Measurements from ENCODE around the gene LRRC27.

LRRC27 gene

GRCh38 chr10:132369636-132370185, 37.7 kb downstream of the LRRC27 start:
- no peak for TF ChIP-seq CTCF (IDR thresholded peaks at IDR 0.05; ENCODE audit: unreplicated experiment in 3 of 3)
- Mint-ChIP-seq H3K9me3 (no peaks in the 10 kb centered on the region), H3K36me3 (ENCODE audit: low read depth) (peaks cover 44% of the 10 kb centered on the region), H3K27ac (no peak overlapping the region), H3K27me3 (ENCODE audit: low read depth) (peaks cover 4% of the 10 kb centered on the region), H3K4me3 (no peak overlapping the region), H3K4me1 (no peaks in the 10 kb centered on the region)

- no peak for TF ChIP-seq CTCF (IDR thresholded peaks at IDR 0.05; ENCODE audit: unreplicated experiment in 3 of 3)
- Mint-ChIP-seq H3K36me3 (ENCODE audit: low read depth) (peaks cover 36% of the 10 kb centered on the region), H3K27me3 (ENCODE audit: low read depth) (peaks cover 4% of the 10 kb centered on the region), H3K4me1 (no peaks in the 10 kb centered on the region), H3K27ac (no peak overlapping the region), H3K9me3 (no peaks in the 10 kb centered on the region), H3K4me3 (no peak overlapping the region)
These were observed 38.7 kb downstream of the LRRC27 start for GRCh38 chr10:132370426-132371340.

GRCh38 chr10:132371641-132372081, 39.7 kb downstream of the LRRC27 start:
- peaks cover 8% of the 10 kb centered on the region for H3K27me3 Mint-ChIP-seq (ENCODE audit: low read depth)
- H3K4me1 Mint-ChIP-seq: no peaks in the 10 kb centered on the region
- TF ChIP-seq CTCF (IDR thresholded peaks at IDR 0.05; ENCODE audit: unreplicated experiment in 3 of 3): no peak
- no peak overlapping the region for H3K27ac Mint-ChIP-seq
- H3K36me3 Mint-ChIP-seq (ENCODE audit: low read depth): peaks cover 41% of the 10 kb centered on the region
- H3K4me3 Mint-ChIP-seq: no peak overlapping the region
- H3K9me3 Mint-ChIP-seq: no peaks in the 10 kb centered on the region

GRCh38 chr10:132372516-132373095, 40.6 kb downstream of the LRRC27 start:
- no peak for TF ChIP-seq CTCF (IDR thresholded peaks at IDR 0.05; ENCODE audit: unreplicated experiment in 3 of 3)
- no peaks in the 10 kb centered on the region for H3K9me3 Mint-ChIP-seq
- H3K27ac Mint-ChIP-seq: no peak overlapping the region
- H3K4me1 Mint-ChIP-seq: no peaks in the 10 kb centered on the region
- peaks cover 33% of the 10 kb centered on the region for H3K36me3 Mint-ChIP-seq (ENCODE audit: low read depth)
- no peak overlapping the region for H3K4me3 Mint-ChIP-seq
- peaks cover 8% of the 10 kb centered on the region for H3K27me3 Mint-ChIP-seq (ENCODE audit: low read depth)

GRCh38 chr10:132373241-132373955, 41.4 kb downstream of the LRRC27 start:
- peaks cover 8% of the 10 kb centered on the region for H3K27me3 Mint-ChIP-seq (ENCODE audit: low read depth)
- no peak overlapping the region for H3K4me3 Mint-ChIP-seq
- TF ChIP-seq CTCF (IDR thresholded peaks at IDR 0.05; ENCODE audit: unreplicated experiment in 3 of 3): no peak
- no peaks in the 10 kb centered on the region for H3K9me3 Mint-ChIP-seq
- H3K36me3 Mint-ChIP-seq (ENCODE audit: low read depth): peaks cover 30% of the 10 kb centered on the region
- no peak overlapping the region for H3K27ac Mint-ChIP-seq
- H3K4me1 Mint-ChIP-seq: no peaks in the 10 kb centered on the region
